GM10266 (cell line): ENCODE results near the gene CAMK4.
"Not testable (repeated sequence)": the region's sequence is repeated elsewhere in the genome, so short reads cannot be mapped to it uniquely, and the experiment has no call there.

Experiments
- DNase-seq: peaks from one replicate; pipeline ENCODE4 v3.0.0; 2012; ENCODE audit errors: extremely low spot score
- TF ChIP-seq, protein P1 (sequence below): IDR thresholded peaks from 2 replicates; pipeline ENCODE4 v1.5.1; 2012; ENCODE audit warnings: mild to moderate bottlenecking, low read depth; ENCODE audit not compliant: control insufficient read depth, insufficient read depth; ENCODE audit errors: missing control alignments

CAMK4 gene

DNA sequence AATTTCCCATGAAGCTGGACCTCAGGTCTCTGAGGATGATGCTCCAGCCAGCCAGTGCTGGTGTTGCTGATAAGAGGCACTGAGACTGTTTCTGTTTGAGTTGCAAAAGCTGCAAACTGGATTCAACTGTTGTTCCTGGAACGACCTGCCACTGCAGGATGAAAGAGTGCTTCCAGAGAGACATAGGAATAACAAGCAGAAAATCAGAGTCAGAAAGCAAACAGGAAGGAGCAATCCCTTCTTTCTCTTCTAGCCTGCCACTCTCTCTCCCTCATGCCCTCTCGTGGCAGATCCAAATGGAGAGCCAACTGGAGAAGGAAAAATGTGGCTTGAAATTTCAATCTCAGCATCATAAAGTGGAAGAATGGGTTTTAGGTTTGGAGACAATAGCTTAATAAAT lies 177.7 kb downstream of the CAMK4 start:
- TF ChIP-seq, protein P1, sequence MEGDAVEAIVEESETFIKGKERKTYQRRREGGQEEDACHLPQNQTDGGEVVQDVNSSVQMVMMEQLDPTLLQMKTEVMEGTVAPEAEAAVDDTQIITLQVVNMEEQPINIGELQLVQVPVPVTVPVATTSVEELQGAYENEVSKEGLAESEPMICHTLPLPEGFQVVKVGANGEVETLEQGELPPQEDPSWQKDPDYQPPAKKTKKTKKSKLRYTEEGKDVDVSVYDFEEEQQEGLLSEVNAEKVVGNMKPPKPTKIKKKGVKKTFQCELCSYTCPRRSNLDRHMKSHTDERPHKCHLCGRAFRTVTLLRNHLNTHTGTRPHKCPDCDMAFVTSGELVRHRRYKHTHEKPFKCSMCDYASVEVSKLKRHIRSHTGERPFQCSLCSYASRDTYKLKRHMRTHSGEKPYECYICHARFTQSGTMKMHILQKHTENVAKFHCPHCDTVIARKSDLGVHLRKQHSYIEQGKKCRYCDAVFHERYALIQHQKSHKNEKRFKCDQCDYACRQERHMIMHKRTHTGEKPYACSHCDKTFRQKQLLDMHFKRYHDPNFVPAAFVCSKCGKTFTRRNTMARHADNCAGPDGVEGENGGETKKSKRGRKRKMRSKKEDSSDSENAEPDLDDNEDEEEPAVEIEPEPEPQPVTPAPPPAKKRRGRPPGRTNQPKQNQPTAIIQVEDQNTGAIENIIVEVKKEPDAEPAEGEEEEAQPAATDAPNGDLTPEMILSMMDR: no peak
- no peak for DNase-seq

GRCh38 chr5:111404270-111404769 lies 180.1 kb downstream of the CAMK4 start:
- TF ChIP-seq, protein P1: no peak
- DNase-seq: no peak

- TF ChIP-seq, protein P1: no peak
- DNase-seq: no peak
Observed at GRCh38 chr5:111407562-111407961, 183.4 kb downstream of the CAMK4 start.

GRCh38 chr5:111408817-111409216 lies 184.6 kb downstream of the CAMK4 start:
- TF ChIP-seq, protein P1: no peak
- DNase-seq: no peak

GRCh38 chr5:111409266-111409665 lies 185.1 kb downstream of the CAMK4 start:
- not testable (repeated sequence) for DNase-seq

GRCh38 chr5:111410067-111410466 lies 185.9 kb downstream of the CAMK4 start:
- DNase-seq: not testable (repeated sequence)

GRCh38 chr5:111411301-111411700 lies 187.1 kb downstream of the CAMK4 start:
- DNase-seq: no peak
- TF ChIP-seq, protein P1: no peak

- no peak for DNase-seq
- TF ChIP-seq, protein P1: no peak
Observed at GRCh38 chr5:111412593-111412992, 188.4 kb downstream of the CAMK4 start.
